Suprapubic skin (tissue), 4 donors: ENCODE results near the gene DLAT. TPM values are rescaled to one million over a fixed set of nuclear protein-coding genes. Genes with fewer than 3 reads are reported as not detected.
A peak's percentile ranks its signal among the peaks of the same experiment; 100 is the strongest.

ENCODE experiments used
- DNase-seq, 2 donors: peaks; one replicate each; pipeline ENCODE4 v3.0.0-alpha.2; 2019; ENCODE audit warnings: low spot score in 2 of 2
- H3K27ac ChIP-seq: fragments of 200-600 bp; sonication (generic); one replicate; pipeline ENCODE4 v1.5.1; 2019
- H3K27me3 ChIP-seq: fragments of 200-600 bp; sonication (generic); one replicate; pipeline ENCODE4 v1.5.1; 2019
- H3K36me3 ChIP-seq: fragments of 200-600 bp; sonication (generic); one replicate; pipeline ENCODE4 v1.5.1; 2019
- H3K4me1 ChIP-seq: fragments of 200-600 bp; sonication (generic); one replicate; pipeline ENCODE4 v1.5.1; 2019
- H3K4me3 ChIP-seq: fragments of 200-600 bp; sonication (generic); one replicate; pipeline ENCODE4 v1.5.1; 2019; ENCODE audit warnings: mild to moderate bottlenecking
- H3K9me3 ChIP-seq: fragments of 200-600 bp; sonication (generic); one replicate; pipeline ENCODE4 v1.5.1; 2019
- EP300 ChIP-seq: sonication (generic); formaldehyde crosslinking; IDR thresholded peaks from one replicate; pipeline ENCODE4 v1.6.1; 2017; ENCODE audit warnings: antibody characterized with exemption
- POLR2A ChIP-seq, 2 donors: fragments of 450-650 bp; IDR thresholded peaks; one replicate each; pipeline ENCODE4 v1.6.1; 2017; ENCODE audit warnings: antibody characterized with exemption in 2 of 2, mild to moderate bottlenecking in 2 of 2, moderate library complexity in 2 of 2
- POLR2AphosphoS5 ChIP-seq, 3 donors: sonication (generic); formaldehyde crosslinking; IDR thresholded peaks; one replicate each; pipeline ENCODE4 v1.6.1; 2017; ENCODE audit warnings: antibody characterized with exemption in 3 of 3
- WGBS: methylation state at CpG from one replicate; pipeline ENCODE4 v1.1.5; 2018; 5-methylcytosine and 5-hydroxymethylcytosine counted together
- total RNA-seq, 4 donors: library from RNA; depleted of rRNA; stranded (reverse); fragments of >200 nt; gene quantifications; one replicate each; pipeline ENCODE4 v1.1.0, GENCODE V29; 2016
- TF ChIP-seq, protein P1 (sequence below), 2 donors: fragments of 200-600 bp in 1 of 2; fragments of 450-650 bp in 1 of 2; sonication (generic) in 1 of 2; IDR thresholded peaks; one replicate each; pipeline ENCODE4 v1.5.1; 2016 to 2019; ENCODE audit warnings: antibody characterized with exemption in 2 of 2, mild to moderate bottlenecking in 1 of 2, moderate library complexity in 1 of 2

Gene DLAT
- total RNA-seq, 4 donors from 2014 or later = 16.0 to 32.5 (median 24.4) TPM

DNA sequence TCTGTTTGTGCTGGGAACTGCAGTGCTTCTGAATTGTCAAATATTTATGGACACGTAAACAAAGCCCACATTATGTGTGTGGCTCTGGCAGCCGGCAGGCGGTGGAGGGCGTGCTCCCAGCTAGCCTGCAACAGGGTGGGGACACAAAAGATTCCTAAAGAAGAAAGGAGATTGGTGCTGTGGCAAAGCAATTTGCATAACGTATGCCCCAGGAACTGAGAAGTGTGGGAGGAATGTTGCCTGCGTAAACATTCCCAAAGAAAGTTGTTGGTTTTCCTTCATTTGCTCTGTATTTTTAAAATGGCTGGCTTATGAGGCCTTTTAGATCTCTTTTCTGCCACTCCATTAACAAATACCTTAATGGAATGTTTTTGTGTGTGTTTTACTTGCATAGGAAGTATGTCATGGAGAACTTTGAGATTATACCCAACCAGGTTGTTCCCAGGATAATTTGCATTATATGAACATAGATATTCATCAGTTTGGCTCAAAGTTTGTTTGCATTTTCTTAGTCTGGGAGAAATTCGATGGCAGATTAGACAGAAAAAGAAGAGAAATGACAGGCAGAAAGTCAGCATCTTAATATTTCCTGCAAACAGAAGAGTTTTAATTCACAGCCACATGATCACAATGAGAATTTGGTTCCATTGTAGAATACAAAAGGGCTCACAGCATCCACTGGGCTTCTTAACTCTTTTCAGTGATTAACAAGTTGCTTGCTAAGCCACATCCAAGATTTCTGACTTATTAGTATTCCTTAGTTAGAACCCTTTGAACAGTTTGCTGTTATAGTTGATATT is 41.8 kb upstream of the DLAT start:
- Histone ChIP-seq H3K27ac (peak overlapping the region; percentile 83), H3K4me1 (peaks cover 32% of the 10 kb centered on the region), H3K4me3 (peak overlapping the region; percentile 29), H3K27me3 (no peaks in the 10 kb centered on the region), H3K9me3 (no peaks in the 10 kb centered on the region), H3K36me3 (peaks cover 28% of the 10 kb centered on the region)
- no peak for DNase-seq
- no peak for TF ChIP-seq EP300
- WGBS = 22% methylated on average over 7 of the region's 7 CpGs

- Histone ChIP-seq H3K9me3 (no peaks in the 10 kb centered on the region), H3K36me3 (peaks cover 28% of the 10 kb centered on the region), H3K4me3 (no peak overlapping the region), H3K27ac (no peak overlapping the region), H3K27me3 (no peaks in the 10 kb centered on the region), H3K4me1 (peaks cover 25% of the 10 kb centered on the region)
- TF ChIP-seq EP300 (no peak), POLR2AphosphoS5 (IDR thresholded peaks at IDR 0.05) (no peak), POLR2A (IDR thresholded peaks at IDR 0.05) (no peak)
- TF ChIP-seq, protein P1, sequence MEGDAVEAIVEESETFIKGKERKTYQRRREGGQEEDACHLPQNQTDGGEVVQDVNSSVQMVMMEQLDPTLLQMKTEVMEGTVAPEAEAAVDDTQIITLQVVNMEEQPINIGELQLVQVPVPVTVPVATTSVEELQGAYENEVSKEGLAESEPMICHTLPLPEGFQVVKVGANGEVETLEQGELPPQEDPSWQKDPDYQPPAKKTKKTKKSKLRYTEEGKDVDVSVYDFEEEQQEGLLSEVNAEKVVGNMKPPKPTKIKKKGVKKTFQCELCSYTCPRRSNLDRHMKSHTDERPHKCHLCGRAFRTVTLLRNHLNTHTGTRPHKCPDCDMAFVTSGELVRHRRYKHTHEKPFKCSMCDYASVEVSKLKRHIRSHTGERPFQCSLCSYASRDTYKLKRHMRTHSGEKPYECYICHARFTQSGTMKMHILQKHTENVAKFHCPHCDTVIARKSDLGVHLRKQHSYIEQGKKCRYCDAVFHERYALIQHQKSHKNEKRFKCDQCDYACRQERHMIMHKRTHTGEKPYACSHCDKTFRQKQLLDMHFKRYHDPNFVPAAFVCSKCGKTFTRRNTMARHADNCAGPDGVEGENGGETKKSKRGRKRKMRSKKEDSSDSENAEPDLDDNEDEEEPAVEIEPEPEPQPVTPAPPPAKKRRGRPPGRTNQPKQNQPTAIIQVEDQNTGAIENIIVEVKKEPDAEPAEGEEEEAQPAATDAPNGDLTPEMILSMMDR (IDR thresholded peaks at IDR 0.05) = no peak
- DNase-seq = no peak
- 93% methylated on average over 5 of the region's 5 CpGs for WGBS
These were observed 38.6 kb upstream of the DLAT start for GRCh38 chr11:111986589-111986988.

DNA sequence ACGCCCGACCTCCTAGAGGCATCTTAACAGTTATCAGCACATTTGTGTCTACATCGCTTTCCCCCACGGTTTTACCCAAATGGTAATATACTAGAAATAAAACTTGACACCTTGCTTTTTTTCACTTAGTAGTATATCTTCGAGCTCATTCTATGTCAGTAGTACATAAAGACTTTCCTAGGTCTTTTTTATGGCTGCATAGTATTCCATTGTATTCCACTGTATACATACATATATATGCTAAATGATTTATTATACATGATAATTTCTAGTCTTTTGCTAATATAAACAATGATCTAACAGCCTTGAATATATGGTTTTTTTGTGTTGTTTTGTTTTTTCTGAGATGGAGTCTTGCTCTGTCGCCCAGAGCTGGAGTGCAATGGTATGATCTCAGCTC is 34.8 kb upstream of the DLAT start:
- 97% methylated on average over 6 of the region's 6 CpGs for WGBS

DNA sequence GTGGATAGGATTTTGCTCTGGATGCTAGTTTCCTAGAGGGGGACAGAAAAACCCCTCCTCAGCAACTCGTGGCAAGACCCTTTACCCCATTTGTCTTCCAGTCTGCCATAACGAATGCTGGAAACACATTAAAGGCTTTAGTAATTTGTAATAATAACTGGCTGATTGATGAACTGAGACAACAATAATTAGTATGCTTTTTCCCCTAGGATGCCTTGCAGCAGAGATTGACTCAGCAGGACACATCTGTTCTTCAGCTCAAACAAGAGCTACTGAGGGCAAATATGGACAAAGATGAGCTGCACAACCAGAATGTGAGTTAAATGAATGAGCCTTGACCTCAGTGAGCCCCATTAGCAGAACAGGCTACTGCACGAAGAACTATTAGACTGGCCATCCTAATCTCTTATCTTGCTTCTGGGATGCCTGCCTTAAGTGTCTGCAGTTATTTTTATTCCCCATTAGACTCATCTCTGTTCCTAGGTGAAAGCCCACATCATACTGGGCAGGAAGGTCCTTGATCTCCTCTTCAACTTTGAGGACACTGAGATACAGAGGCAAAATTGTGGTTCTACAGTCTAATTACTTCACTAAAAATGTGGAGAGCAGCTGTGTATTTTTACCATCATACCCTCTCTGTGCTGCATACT is 32.9 kb upstream of the DLAT start:
- DNase-seq = no peak
- H3K27me3 ChIP-seq = no peaks in the 10 kb centered on the region
- no peak overlapping the region for H3K27ac ChIP-seq
- 77% methylated on average over 3 of the region's 3 CpGs for WGBS
- H3K4me1 ChIP-seq = peaks cover 11% of the 10 kb centered on the region
- H3K9me3 ChIP-seq = no peaks in the 10 kb centered on the region
- H3K36me3 ChIP-seq = peaks cover 42% of the 10 kb centered on the region
- no peak overlapping the region for H3K4me3 ChIP-seq
- TF ChIP-seq POLR2AphosphoS5 (IDR thresholded peaks at IDR 0.05) (no peak), POLR2A (IDR thresholded peaks at IDR 0.05) (no peak), EP300 (no peak)
- TF ChIP-seq, protein P1 (IDR thresholded peaks at IDR 0.05) = no peak

More for the DNA sequence above, 34.8 kb upstream of the DLAT start:
- TF ChIP-seq POLR2AphosphoS5 (IDR thresholded peaks at IDR 0.05) (no peak), POLR2A (IDR thresholded peaks at IDR 0.05) (no peak), EP300 (no peak)
- TF ChIP-seq, protein P1 (IDR thresholded peaks at IDR 0.05) = no peak
- Histone ChIP-seq H3K27ac (no peak overlapping the region), H3K27me3 (no peaks in the 10 kb centered on the region), H3K4me1 (peaks cover 7% of the 10 kb centered on the region), H3K4me3 (no peak overlapping the region), H3K9me3 (no peaks in the 10 kb centered on the region), H3K36me3 (peaks cover 46% of the 10 kb centered on the region)
- no peak for DNase-seq

DNA sequence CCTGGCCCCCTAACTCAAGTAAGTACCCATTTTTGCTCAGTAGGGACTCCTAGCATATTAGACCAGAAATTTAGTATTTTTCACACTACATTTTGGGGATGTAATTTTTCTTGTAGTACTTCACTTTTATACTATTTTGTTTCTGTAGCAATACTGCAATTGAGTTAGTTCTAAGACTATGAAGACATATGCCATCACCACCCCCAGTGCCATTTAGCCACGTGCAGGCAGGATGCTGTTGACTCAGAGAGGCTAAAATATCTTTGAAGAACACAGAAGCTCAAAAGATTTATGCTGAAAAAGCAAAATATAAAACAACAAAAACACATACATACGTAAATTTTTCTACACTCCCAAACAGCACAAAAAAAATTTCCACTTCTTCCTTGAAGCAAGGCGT is 29.1 kb upstream of the DLAT start:
- Histone ChIP-seq H3K27ac (no peak overlapping the region), H3K4me3 (no peak overlapping the region), H3K36me3 (peaks cover 60% of the 10 kb centered on the region), H3K4me1 (peaks cover 4% of the 10 kb centered on the region), H3K27me3 (no peaks in the 10 kb centered on the region), H3K9me3 (no peaks in the 10 kb centered on the region)
- no peak for TF ChIP-seq EP300
- no peak for TF ChIP-seq POLR2A (IDR thresholded peaks at IDR 0.05)
- TF ChIP-seq, protein P1 (IDR thresholded peaks at IDR 0.05) = no peak
- no peak for TF ChIP-seq POLR2AphosphoS5 (IDR thresholded peaks at IDR 0.05)
- 83% methylated on average over 3 of the region's 3 CpGs for WGBS
- DNase-seq = no peak
